ENCODE data around the gene NRG3. TPM values are rescaled to one million over a fixed set of nuclear protein-coding genes. Genes with fewer than 3 reads are reported as not detected.

The NRG3 gene
- total and polyA plus RNA-seq, 7 donors, result 0.03 to 0.10 TPM; not detected in 5

- no peaks in the 10 kb centered on the region for H3K9me3 ChIP-seq
- peaks cover 6 to 52% (median 17%) of the 10 kb centered on the region in 3 donors for H3K27me3 ChIP-seq (ENCODE audit: insufficient read depth in 3 of 3, low read length in 2 of 3)
- H3K4me1 ChIP-seq, result peaks cover 3% of the 10 kb centered on the region
- ATAC-seq (no peak), DNase-seq (no peak)
- WGBS, 3 donors, result 48 to 56% (median 51%) methylated on average over 6 of the region's 6 CpGs
- no peak overlapping the region for H3K27ac ChIP-seq
- intact Hi-C loops (cut with DNase I), result no loop called here
- TF ChIP-seq CTCF (IDR thresholded peaks at IDR 0.05), result no peak
- H3K36me3 ChIP-seq (ENCODE audit: insufficient read depth in 1 of 2, low read depth in 1 of 2), result no peaks in the 10 kb centered on the region
- no peak overlapping the region for H3K4me3 ChIP-seq
These were observed 2.7 kb upstream of the NRG3 start for GRCh38 chr10:81872206-81872862.

GRCh38 chr10:81873231-81873931 lies 1.6 kb upstream of the NRG3 start:
- no peak for TF ChIP-seq CTCF (IDR thresholded peaks at IDR 0.05)
- ATAC-seq (no peak), DNase-seq (no peak)
- intact Hi-C loops (cut with DNase I), result no loop called here
- no peaks in the 10 kb centered on the region for H3K9me3 ChIP-seq
- H3K27ac ChIP-seq, result no peak overlapping the region
- peaks cover 3% of the 10 kb centered on the region for H3K4me1 ChIP-seq
- H3K27me3 ChIP-seq (ENCODE audit: insufficient read depth in 3 of 3, low read length in 2 of 3), result peaks cover 7 to 62% (median 19%) of the 10 kb centered on the region in 3 donors
- no peak overlapping the region for H3K4me3 ChIP-seq
- no peaks in the 10 kb centered on the region for H3K36me3 ChIP-seq (ENCODE audit: insufficient read depth in 1 of 2, low read depth in 1 of 2)
- 26 to 29% (median 29%) methylated on average over 12 of the region's 12 CpGs for WGBS, 3 donors

- peak; percentile 34 to 56 for DNase-seq
- ATAC-seq, result peak; percentile 47 to 74 (median 71)
- H3K4me1 ChIP-seq, result peaks cover 3% of the 10 kb centered on the region
- no peaks in the 10 kb centered on the region for H3K36me3 ChIP-seq (ENCODE audit: insufficient read depth in 1 of 2, low read depth in 1 of 2)
- intact Hi-C loops (cut with DNase I), result no loop called here
- no peak for TF ChIP-seq CTCF (IDR thresholded peaks at IDR 0.05)
- H3K9me3 ChIP-seq, result no peaks in the 10 kb centered on the region
- H3K4me3 ChIP-seq, result peak overlapping the region; percentile 42
- 0 to 1% (median 1%) methylated on average over 54 to 80 of the region's 80 CpGs for WGBS, 3 donors
- no peak overlapping the region for H3K27ac ChIP-seq
- peaks cover 7 to 68% (median 19%) of the 10 kb centered on the region in 3 donors for H3K27me3 ChIP-seq (ENCODE audit: insufficient read depth in 3 of 3, low read length in 2 of 3)
These were observed 820 bp upstream of the NRG3 start for GRCh38 chr10:81873932-81874816.

- Histone ChIP-seq H3K27me3 (ENCODE audit: insufficient read depth in 3 of 3, low read length in 2 of 3) (peaks cover 7 to 75% (median 19%) of the 10 kb centered on the region in 3 donors), H3K9me3 (no peaks in the 10 kb centered on the region), H3K4me3 (no peak overlapping the region), H3K36me3 (ENCODE audit: insufficient read depth in 1 of 2, low read depth in 1 of 2) (no peaks in the 10 kb centered on the region), H3K27ac (no peak overlapping the region), H3K4me1 (peaks cover 3% of the 10 kb centered on the region)
- ATAC-seq (no peak), DNase-seq (no peak)
- 1 to 4% (median 2%) methylated on average over 37 to 49 of the region's 49 CpGs for WGBS, 3 donors
- intact Hi-C loops (cut with DNase I), result no loop called here
- TF ChIP-seq CTCF (IDR thresholded peaks at IDR 0.05), result no peak
These were observed 666 bp downstream of the NRG3 start for GRCh38 chr10:81875467-81876252.
